GM18873 (cell line): ENCODE data around the gene MTARC2.
A peak's percentile ranks its signal among the peaks of the same experiment; 100 is the strongest.
"Not testable (repeated sequence)": the region's sequence is repeated elsewhere in the genome, so short reads cannot be mapped to it uniquely, and the experiment has no call there.

Experiments
- ATAC-seq: cut with Tn5 transposase; IDR thresholded peaks from one replicate; pipeline ENCODE4 v1.9.1; 2021; ENCODE audit warnings: mild to moderate bottlenecking, moderate library complexity, moderate number of reproducible peaks; ENCODE audit not compliant: unreplicated experiment, low FRiP score

Gene MTARC2

GRCh38 chr1:220730486-220730885, 17.6 kb upstream of the MTARC2 start:
- no peak for ATAC-seq

GRCh38 chr1:220732137-220732536, 16.0 kb upstream of the MTARC2 start:
- ATAC-seq: no peak

- no peak for ATAC-seq
These were observed 15.5 kb upstream of the MTARC2 start for GRCh38 chr1:220732621-220733020.

GRCh38 chr1:220733086-220733601, 15.0 kb upstream of the MTARC2 start:
- ATAC-seq: peak; percentile 71

- no peak for ATAC-seq
These were observed 13.4 kb upstream of the MTARC2 start for GRCh38 chr1:220734571-220735326.

GRCh38 chr1:220736283-220736682, 11.8 kb upstream of the MTARC2 start:
- not testable (repeated sequence) for ATAC-seq

- ATAC-seq: no peak
These were observed 6.8 kb upstream of the MTARC2 start for GRCh38 chr1:220741349-220741748.

GRCh38 chr1:220741825-220742224, 6.3 kb upstream of the MTARC2 start:
- ATAC-seq: no peak

- no peak for ATAC-seq
These were observed 5.6 kb upstream of the MTARC2 start for GRCh38 chr1:220742520-220742919.

- ATAC-seq: no peak
These were observed 1.3 kb upstream of the MTARC2 start for GRCh38 chr1:220746851-220747250.

- peak; percentile 21 for ATAC-seq
These were observed 559 bp upstream of the MTARC2 start for GRCh38 chr1:220747437-220748088.

- ATAC-seq: no peak
These were observed 814 bp downstream of the MTARC2 start for GRCh38 chr1:220748936-220749335.

GRCh38 chr1:220750131-220750515, 2.0 kb downstream of the MTARC2 start:
- no peak for ATAC-seq

- no peak for ATAC-seq
These were observed 3.0 kb downstream of the MTARC2 start for GRCh38 chr1:220751111-220751510.

- no peak for ATAC-seq
These were observed 6.2 kb downstream of the MTARC2 start for GRCh38 chr1:220754212-220754917.

- no peak for ATAC-seq
These were observed 6.8 kb downstream of the MTARC2 start for GRCh38 chr1:220754918-220755295.

- no peak for ATAC-seq
These were observed 7.2 kb downstream of the MTARC2 start for GRCh38 chr1:220755309-220755708.

- no peak for ATAC-seq
These were observed 9.3 kb downstream of the MTARC2 start for GRCh38 chr1:220757441-220757840.

- no peak for ATAC-seq
These were observed 11.0 kb downstream of the MTARC2 start for GRCh38 chr1:220759147-220759546.

- ATAC-seq: no peak
These were observed 13.7 kb downstream of the MTARC2 start for GRCh38 chr1:220761688-220762427.

- no peak for ATAC-seq
These were observed 16.6 kb downstream of the MTARC2 start for GRCh38 chr1:220764757-220765156.
